Breast epithelium (tissue), 4 donors: ENCODE data around the gene ZNF627. TPM values are rescaled to one million over a fixed set of nuclear protein-coding genes. Genes with fewer than 3 reads are reported as not detected.

Source experiments
- DNase-seq, 2 donors: peaks; one replicate each; pipeline ENCODE4 v3.0.0-alpha.2; 2019; ENCODE audit warnings: low spot score in 2 of 2
- H3K27ac ChIP-seq, 2 donors: fragments of 200-600 bp; sonication (generic) in 1 of 2; one replicate each; pipeline ENCODE4 v1.5.1; 2016 to 2019; ENCODE audit warnings: mild to moderate bottlenecking in 1 of 2
- H3K27me3 ChIP-seq, 2 donors: fragments of 200-600 bp; sonication (generic) in 1 of 2; one replicate each; pipeline versions ENCODE4 v1.5.1 to v1.6.0; 2017 to 2019; ENCODE audit warnings: control low read depth in 1 of 2, mild to moderate bottlenecking in 1 of 2
- H3K36me3 ChIP-seq: fragments of 200-600 bp; one replicate; pipeline ENCODE4 v1.5.1; 2019
- H3K4me1 ChIP-seq, 2 donors: fragments of 200-600 bp; sonication (generic); one replicate each; pipeline ENCODE4 v1.5.1; 2016 to 2019; ENCODE audit warnings: control low read depth in 1 of 2
- H3K4me3 ChIP-seq, 3 donors: fragments of 200-600 bp; sonication (generic); 1 replicate in 2 of 3; 2 replicates in 1 of 3; pipeline ENCODE4 v1.5.1; 2016 to 2019; ENCODE audit warnings: mild to moderate bottlenecking in 3 of 3, moderate library complexity in 2 of 3
- H3K9me3 ChIP-seq, 2 donors: fragments of 200-600 bp; sonication (generic) in 1 of 2; one replicate each; pipeline ENCODE4 v1.5.1; 2016 to 2019; ENCODE audit warnings: control low read depth in 1 of 2
- POLR2A ChIP-seq: fragments of 450-650 bp; IDR thresholded peaks from one replicate; pipeline ENCODE4 v1.6.1; 2016; ENCODE audit warnings: antibody characterized with exemption, mild to moderate bottlenecking, moderate library complexity
- POLR2AphosphoS5 ChIP-seq, 3 donors: sonication (generic); formaldehyde crosslinking; IDR thresholded peaks; one replicate each; pipeline ENCODE4 v1.6.1; 2017; ENCODE audit warnings: antibody characterized with exemption in 3 of 3
- intact Hi-C: fragments of 100-400 bp; cut with DNase I; formaldehyde crosslinking; loops from one replicate; pipeline ENCODE4 v1.15.1; 2023; ENCODE audit warnings: low total_unique reads
- total RNA-seq, 3 donors: library from RNA; depleted of rRNA; stranded (reverse); fragments of >200 nt; gene quantifications; one replicate each; pipeline ENCODE4 v1.1.0, GENCODE V29; 2016
- TF ChIP-seq, protein P1 (sequence below), 3 donors: fragments of 450-650 bp; IDR thresholded peaks; one replicate each; pipeline ENCODE4 v1.5.1; 2016 to 2017; ENCODE audit warnings: antibody characterized with exemption in 3 of 3, mild to moderate bottlenecking in 3 of 3, moderate library complexity in 3 of 3

Gene ZNF627
- total RNA-seq, 3 donors from 2014 or later: 8.5 to 35.4 (median 23.3) TPM

DNA sequence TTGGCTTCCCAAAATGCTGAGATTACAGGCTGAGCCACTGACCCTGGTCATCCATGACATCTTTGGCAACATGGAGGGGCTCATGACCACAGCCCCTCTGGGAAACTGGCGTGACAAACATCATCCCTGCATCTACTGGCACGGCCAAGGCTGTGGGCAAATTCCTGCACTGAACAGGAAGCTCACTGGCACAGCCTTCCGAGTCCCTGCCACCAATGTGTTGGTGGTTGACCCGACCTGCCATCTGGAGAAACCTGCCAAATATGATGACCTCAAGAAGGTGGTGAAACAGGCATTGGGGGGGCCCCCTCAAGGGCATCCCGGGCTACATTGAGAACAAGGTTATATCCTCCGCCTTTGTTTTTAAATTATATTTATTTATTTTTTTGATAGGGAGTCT is 11.0 kb upstream of the ZNF627 start:
- no peaks in the 10 kb centered on the region for H3K9me3 ChIP-seq
- H3K4me1 ChIP-seq: no peaks in the 10 kb centered on the region
- H3K4me3 ChIP-seq: no peak overlapping the region
- H3K27ac ChIP-seq: no peak overlapping the region
- TF ChIP-seq, protein P1, sequence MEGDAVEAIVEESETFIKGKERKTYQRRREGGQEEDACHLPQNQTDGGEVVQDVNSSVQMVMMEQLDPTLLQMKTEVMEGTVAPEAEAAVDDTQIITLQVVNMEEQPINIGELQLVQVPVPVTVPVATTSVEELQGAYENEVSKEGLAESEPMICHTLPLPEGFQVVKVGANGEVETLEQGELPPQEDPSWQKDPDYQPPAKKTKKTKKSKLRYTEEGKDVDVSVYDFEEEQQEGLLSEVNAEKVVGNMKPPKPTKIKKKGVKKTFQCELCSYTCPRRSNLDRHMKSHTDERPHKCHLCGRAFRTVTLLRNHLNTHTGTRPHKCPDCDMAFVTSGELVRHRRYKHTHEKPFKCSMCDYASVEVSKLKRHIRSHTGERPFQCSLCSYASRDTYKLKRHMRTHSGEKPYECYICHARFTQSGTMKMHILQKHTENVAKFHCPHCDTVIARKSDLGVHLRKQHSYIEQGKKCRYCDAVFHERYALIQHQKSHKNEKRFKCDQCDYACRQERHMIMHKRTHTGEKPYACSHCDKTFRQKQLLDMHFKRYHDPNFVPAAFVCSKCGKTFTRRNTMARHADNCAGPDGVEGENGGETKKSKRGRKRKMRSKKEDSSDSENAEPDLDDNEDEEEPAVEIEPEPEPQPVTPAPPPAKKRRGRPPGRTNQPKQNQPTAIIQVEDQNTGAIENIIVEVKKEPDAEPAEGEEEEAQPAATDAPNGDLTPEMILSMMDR (IDR thresholded peaks at IDR 0.05): no peak
- TF ChIP-seq POLR2AphosphoS5 (IDR thresholded peaks at IDR 0.05) (no peak), POLR2A (no peak)
- no peak for DNase-seq
- no peaks in the 10 kb centered on the region for H3K27me3 ChIP-seq
- H3K36me3 ChIP-seq: no peaks in the 10 kb centered on the region
- intact Hi-C loops: no loop called here

DNA sequence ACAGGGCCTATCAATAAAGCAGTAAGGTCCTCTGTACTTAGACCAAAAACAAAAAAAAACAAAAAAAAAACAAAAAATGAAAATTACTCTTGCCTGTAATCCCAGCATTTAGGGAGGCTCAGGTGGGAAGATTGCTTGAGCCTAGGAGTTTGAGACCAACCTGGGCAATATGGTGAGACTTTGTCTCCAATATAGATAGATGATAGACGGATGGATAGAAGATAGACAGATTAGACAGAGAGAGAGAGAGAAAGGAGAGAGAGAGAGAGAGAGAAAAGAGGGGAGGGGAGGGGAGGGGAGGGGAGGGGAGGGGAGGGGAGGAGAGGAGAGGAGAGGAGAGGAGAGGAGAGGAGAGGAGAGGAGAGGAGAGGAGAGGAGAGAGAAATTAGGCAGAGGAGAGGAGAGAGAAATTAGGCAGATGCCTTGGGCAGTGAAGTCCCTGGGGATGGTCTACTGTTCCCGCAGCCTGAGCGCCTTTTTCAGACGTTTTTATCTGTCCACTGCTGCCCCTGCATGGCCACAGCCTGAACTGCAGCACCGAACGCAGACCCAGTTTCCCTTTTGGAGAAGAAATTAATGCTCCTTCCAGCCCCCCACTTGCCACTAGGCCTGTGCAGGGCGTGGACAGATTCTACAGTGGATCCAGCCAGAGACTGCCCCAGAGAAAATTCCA is 9.8 kb upstream of the ZNF627 start:
- no peak for TF ChIP-seq POLR2A
- TF ChIP-seq, protein P1 (IDR thresholded peaks at IDR 0.05): peak; percentile 76 to 92 (median 91)
- DNase-seq: peak; percentile 63 to 76
- intact Hi-C loops: no loop called here
- Histone ChIP-seq H3K36me3 (no peaks in the 10 kb centered on the region), H3K9me3 (no peaks in the 10 kb centered on the region), H3K4me3 (no peak overlapping the region), H3K27me3 (no peaks in the 10 kb centered on the region), H3K27ac (peak overlapping the region in 1 of 2 donors; percentile 29), H3K4me1 (no peaks in the 10 kb centered on the region)

DNA sequence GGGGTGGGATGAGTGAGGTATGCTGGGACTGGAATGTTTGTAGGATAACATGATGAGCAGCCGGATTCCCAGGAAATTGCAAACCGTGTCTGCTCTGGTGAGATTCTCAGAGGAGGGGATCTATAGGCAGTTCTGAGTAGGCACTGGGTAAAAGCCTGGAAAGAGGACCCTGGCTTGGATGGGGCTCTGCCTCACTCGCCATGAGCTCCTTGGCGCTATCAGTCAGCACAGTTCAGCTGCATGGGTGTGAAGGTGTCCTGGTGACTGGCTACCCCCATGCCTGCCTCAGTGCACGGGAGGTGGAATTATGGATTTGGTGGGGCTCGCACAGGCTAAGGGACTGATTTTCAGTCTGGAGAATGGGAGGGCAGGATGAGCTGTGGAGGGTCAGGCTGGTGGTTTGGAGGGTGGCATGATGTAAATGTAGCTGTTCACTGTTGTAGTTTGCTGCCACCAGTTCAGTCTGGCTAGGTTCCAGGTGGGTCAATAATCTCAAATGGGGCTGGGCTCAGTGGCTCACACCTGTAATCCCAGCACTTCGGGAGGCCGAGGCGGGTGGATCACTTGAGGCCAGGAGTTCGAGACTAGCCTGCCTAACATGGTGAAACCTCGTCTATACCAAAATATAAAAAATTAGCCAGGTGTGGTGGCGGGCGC is 9.2 kb upstream of the ZNF627 start:
- TF ChIP-seq POLR2A: no peak
- TF ChIP-seq, protein P1 (IDR thresholded peaks at IDR 0.05): peak in 1 of 3 donors; percentile 7
- TF ChIP-seq POLR2AphosphoS5 (IDR thresholded peaks at IDR 0.05): no peak
- H3K27ac ChIP-seq: peak overlapping the region in 1 of 2 donors; percentile 29
- intact Hi-C loops: no loop called here
- no peaks in the 10 kb centered on the region for H3K36me3 ChIP-seq
- DNase-seq: no peak
- H3K9me3 ChIP-seq: no peaks in the 10 kb centered on the region
- no peaks in the 10 kb centered on the region for H3K27me3 ChIP-seq
- no peak overlapping the region for H3K4me3 ChIP-seq
- no peaks in the 10 kb centered on the region for H3K4me1 ChIP-seq

DNA sequence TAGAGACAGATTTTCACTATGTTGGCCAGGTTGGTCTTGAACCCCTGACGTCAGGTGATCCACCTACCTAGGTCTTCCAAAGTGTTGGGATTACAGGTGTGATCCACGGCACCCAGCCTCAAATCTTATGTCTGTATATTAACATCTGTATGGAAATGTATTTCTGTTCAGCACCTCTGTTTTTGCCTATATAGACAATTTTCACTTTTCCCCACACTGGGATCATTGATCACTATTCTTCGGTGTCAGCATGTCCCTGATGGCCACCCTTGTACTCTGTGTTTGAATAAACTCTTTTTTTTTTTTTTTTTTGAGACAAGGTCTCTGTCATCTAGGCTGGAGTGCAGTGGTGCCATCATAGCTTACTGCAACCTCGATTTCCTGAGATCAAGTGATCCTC is 3.2 kb upstream of the ZNF627 start:
- no peaks in the 10 kb centered on the region for H3K9me3 ChIP-seq
- DNase-seq: no peak
- H3K4me1 ChIP-seq: peaks cover 0 to 5% of the 10 kb centered on the region in 2 donors
- no peaks in the 10 kb centered on the region for H3K27me3 ChIP-seq
- H3K27ac ChIP-seq: no peak overlapping the region
- TF ChIP-seq, protein P1 (IDR thresholded peaks at IDR 0.05): no peak
- TF ChIP-seq POLR2AphosphoS5 (IDR thresholded peaks at IDR 0.05) (no peak), POLR2A (no peak)
- no peaks in the 10 kb centered on the region for H3K36me3 ChIP-seq
- H3K4me3 ChIP-seq: no peak overlapping the region
- intact Hi-C loops: no loop called here

DNA sequence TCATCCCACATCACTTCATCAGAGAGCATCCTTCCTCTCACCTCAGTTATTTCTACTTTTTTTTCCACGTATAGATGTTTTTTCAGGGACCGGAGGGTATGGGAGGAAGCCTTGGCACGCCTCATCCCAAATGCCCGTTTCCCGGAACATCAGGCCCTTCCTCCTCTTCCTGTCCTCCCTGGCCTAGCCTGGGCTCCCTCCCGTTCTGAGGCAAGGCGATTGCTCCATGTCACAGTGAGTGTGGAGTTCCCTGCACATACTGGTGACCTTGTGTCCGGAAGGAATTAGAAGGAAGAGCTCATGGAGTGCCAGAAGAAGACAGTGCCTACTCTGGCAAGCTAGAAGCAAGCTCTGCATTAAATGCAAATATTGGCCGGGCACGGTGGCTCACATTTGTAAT is 1.1 kb upstream of the ZNF627 start:
- Histone ChIP-seq H3K27ac (peak overlapping the region; percentile 96 to 97), H3K27me3 (no peaks in the 10 kb centered on the region), H3K36me3 (no peaks in the 10 kb centered on the region), H3K4me1 (peaks cover 0 to 5% of the 10 kb centered on the region in 2 donors), H3K4me3 (no peak overlapping the region), H3K9me3 (no peaks in the 10 kb centered on the region)
- DNase-seq: no peak
- intact Hi-C loops: no loop called here
- TF ChIP-seq POLR2A: no peak
- TF ChIP-seq, protein P1 (IDR thresholded peaks at IDR 0.05): no peak
- TF ChIP-seq POLR2AphosphoS5 (IDR thresholded peaks at IDR 0.05): no peak
